ENCODE results near the gene ZFYVE1. TPM values are rescaled to one million over a fixed set of nuclear protein-coding genes. Genes with fewer than 3 reads are reported as not detected.

ZFYVE1 gene
- total and polyA plus RNA-seq, 2 experiments from 2014 or later, result 15.6 to 18.3 TPM

GRCh38 chr14:73003681-73004080 lies 23.2 kb downstream of the ZFYVE1 start:
- Histone ChIP-seq H3K9me2 (ENCODE audit: insufficient read depth) (no peaks in the 10 kb centered on the region), H3K4me2 (ENCODE audit: unreplicated experiment) (no peak overlapping the region), H3K9me3 (ENCODE audit: low read depth) (no peaks in the 10 kb centered on the region), H2AFZ (no peak overlapping the region), H3K9ac (no peak overlapping the region), H3K27me3 (replicated peaks; ENCODE audit: insufficient read depth) (no peaks in the 10 kb centered on the region), H4K20me1 (ENCODE audit: insufficient read depth) (no peaks in the 10 kb centered on the region), H3K4me3 (no peak overlapping the region), H3K4me1 (ENCODE audit: insufficient read depth) (0 out of 2 replicates have a peak, but pooled peaks cover 3% of the 10 kb centered on the region), H3K79me2 (ENCODE audit: insufficient read depth) (peaks cover 97% of the 10 kb centered on the region), H3K36me3 (ENCODE audit: low read depth) (no peaks in the 10 kb centered on the region), H3K27ac (no peak overlapping the region), H3F3A (ENCODE audit: insufficient read depth) (no peaks in the 10 kb centered on the region; the same call in 1 of the 2 replicates)
- DNase-seq, result no peak
- 97 to 99% methylated on average over 6 of the region's 6 CpGs for WGBS, 2 experiments (ENCODE audit: low coverage in 1 of 2, low lambda C conversion rate in 2 of 2, missing lambda C conversion rate in 2 of 2)
- in situ Hi-C loops (cut with MboI), result no loop called here
- TF ChIP-seq EZH2phosphoT487 (IDR thresholded peaks at IDR 0.05; ENCODE audit: insufficient read depth, low read depth) (no peak), EZH2 (IDR thresholded peaks at IDR 0.05; ENCODE audit: insufficient read depth, poor library complexity, severe bottlenecking) (no peak)

GRCh38 chr14:73000073-73000472 lies 26.8 kb downstream of the ZFYVE1 start:
- Histone ChIP-seq H3K9me2 (ENCODE audit: insufficient read depth) (no peaks in the 10 kb centered on the region), H3K36me3 (ENCODE audit: low read depth) (peaks cover 19% of the 10 kb centered on the region), H3K9ac (no peak overlapping the region), H3K4me1 (ENCODE audit: insufficient read depth) (no peaks in the 10 kb centered on the region), H3K79me2 (ENCODE audit: insufficient read depth) (peaks cover 84% of the 10 kb centered on the region), H4K20me1 (ENCODE audit: insufficient read depth) (no peaks in the 10 kb centered on the region), H3K27me3 (replicated peaks; ENCODE audit: insufficient read depth) (no peaks in the 10 kb centered on the region), H3K9me3 (ENCODE audit: low read depth) (no peaks in the 10 kb centered on the region), H3K27ac (no peak overlapping the region), H3K4me3 (no peak overlapping the region), H2AFZ (no peak overlapping the region), H3K4me2 (ENCODE audit: unreplicated experiment) (no peak overlapping the region), H3F3A (ENCODE audit: insufficient read depth) (no peaks in the 10 kb centered on the region; the same call in 1 of the 2 replicates)
- no peak for DNase-seq
- TF ChIP-seq EZH2 (IDR thresholded peaks at IDR 0.05; ENCODE audit: insufficient read depth, poor library complexity, severe bottlenecking), result no peak
- TF ChIP-seq EZH2phosphoT487 (IDR thresholded peaks at IDR 0.05; ENCODE audit: insufficient read depth, low read depth), result no peak
- WGBS, 2 experiments (ENCODE audit: low coverage in 1 of 2, low lambda C conversion rate in 2 of 2, missing lambda C conversion rate in 2 of 2), result 84 to 98% methylated on average over 2 of the region's 2 CpGs
- in situ Hi-C loops (cut with MboI), result no loop called here

GRCh38 chr14:72999316-72999715 lies 27.6 kb downstream of the ZFYVE1 start:
- H3K9ac ChIP-seq, result no peak overlapping the region
- no peaks in the 10 kb centered on the region; the same call in 1 of the 2 replicates for H3F3A ChIP-seq (ENCODE audit: insufficient read depth)
- WGBS, 2 experiments (ENCODE audit: low coverage in 1 of 2, low lambda C conversion rate in 2 of 2, missing lambda C conversion rate in 2 of 2), result 94 to 100% methylated on average over 4 of the region's 4 CpGs
- no peak overlapping the region for H2AFZ ChIP-seq
- TF ChIP-seq EZH2phosphoT487 (IDR thresholded peaks at IDR 0.05; ENCODE audit: insufficient read depth, low read depth) (no peak), EZH2 (IDR thresholded peaks at IDR 0.05; ENCODE audit: insufficient read depth, poor library complexity, severe bottlenecking) (no peak)
- peaks cover 19% of the 10 kb centered on the region for H3K36me3 ChIP-seq (ENCODE audit: low read depth)
- H3K9me3 ChIP-seq (ENCODE audit: low read depth), result no peaks in the 10 kb centered on the region
- no peak overlapping the region for H3K4me2 ChIP-seq (ENCODE audit: unreplicated experiment)
- no peaks in the 10 kb centered on the region for H3K27me3 ChIP-seq (replicated peaks; ENCODE audit: insufficient read depth)
- peaks cover 77% of the 10 kb centered on the region for H3K79me2 ChIP-seq (ENCODE audit: insufficient read depth)
- in situ Hi-C loops (cut with MboI), result no loop called here
- no peaks in the 10 kb centered on the region for H3K9me2 ChIP-seq (ENCODE audit: insufficient read depth)
- no peak overlapping the region for H3K4me3 ChIP-seq
- no peak for DNase-seq
- no peak overlapping the region for H3K27ac ChIP-seq
- H4K20me1 ChIP-seq (ENCODE audit: insufficient read depth), result no peaks in the 10 kb centered on the region
- H3K4me1 ChIP-seq (ENCODE audit: insufficient read depth), result no peaks in the 10 kb centered on the region

- Histone ChIP-seq H3F3A (ENCODE audit: insufficient read depth) (no peaks in the 10 kb centered on the region; the same call in 1 of the 2 replicates), H2AFZ (no peak overlapping the region), H3K4me1 (ENCODE audit: insufficient read depth) (no peaks in the 10 kb centered on the region), H3K79me2 (ENCODE audit: insufficient read depth) (peaks cover 67% of the 10 kb centered on the region), H3K27ac (no peak overlapping the region), H4K20me1 (ENCODE audit: insufficient read depth) (no peaks in the 10 kb centered on the region), H3K4me3 (no peak overlapping the region), H3K36me3 (ENCODE audit: low read depth) (peaks cover 19% of the 10 kb centered on the region), H3K9me3 (ENCODE audit: low read depth) (no peaks in the 10 kb centered on the region), H3K4me2 (ENCODE audit: unreplicated experiment) (no peak overlapping the region), H3K9ac (no peak overlapping the region), H3K9me2 (ENCODE audit: insufficient read depth) (no peaks in the 10 kb centered on the region), H3K27me3 (replicated peaks; ENCODE audit: insufficient read depth) (no peaks in the 10 kb centered on the region)
- no peak for TF ChIP-seq EZH2phosphoT487 (IDR thresholded peaks at IDR 0.05; ENCODE audit: insufficient read depth, low read depth)
- TF ChIP-seq EZH2 (IDR thresholded peaks at IDR 0.05; ENCODE audit: insufficient read depth, poor library complexity, severe bottlenecking), result no peak
- WGBS, 2 experiments (ENCODE audit: low coverage in 1 of 2, low lambda C conversion rate in 2 of 2, missing lambda C conversion rate in 2 of 2), result 97 to 99% methylated on average over 2 of the region's 2 CpGs
- no peak for DNase-seq
- in situ Hi-C loops (cut with MboI), result no loop called here
Measured at GRCh38 chr14:72998252-72998903, 28.5 kb downstream of the ZFYVE1 start.
